Measurements from ENCODE around the gene CDS2. TPM values are rescaled to one million over a fixed set of nuclear protein-coding genes. Genes with fewer than 3 reads are reported as not detected.

The CDS2 gene
- total and polyA plus RNA-seq, 2 of the 13 experiments (the other 11 are each of a cell fraction or from before 2014, with no cell fraction given) = 81.3 to 153 TPM

DNA sequence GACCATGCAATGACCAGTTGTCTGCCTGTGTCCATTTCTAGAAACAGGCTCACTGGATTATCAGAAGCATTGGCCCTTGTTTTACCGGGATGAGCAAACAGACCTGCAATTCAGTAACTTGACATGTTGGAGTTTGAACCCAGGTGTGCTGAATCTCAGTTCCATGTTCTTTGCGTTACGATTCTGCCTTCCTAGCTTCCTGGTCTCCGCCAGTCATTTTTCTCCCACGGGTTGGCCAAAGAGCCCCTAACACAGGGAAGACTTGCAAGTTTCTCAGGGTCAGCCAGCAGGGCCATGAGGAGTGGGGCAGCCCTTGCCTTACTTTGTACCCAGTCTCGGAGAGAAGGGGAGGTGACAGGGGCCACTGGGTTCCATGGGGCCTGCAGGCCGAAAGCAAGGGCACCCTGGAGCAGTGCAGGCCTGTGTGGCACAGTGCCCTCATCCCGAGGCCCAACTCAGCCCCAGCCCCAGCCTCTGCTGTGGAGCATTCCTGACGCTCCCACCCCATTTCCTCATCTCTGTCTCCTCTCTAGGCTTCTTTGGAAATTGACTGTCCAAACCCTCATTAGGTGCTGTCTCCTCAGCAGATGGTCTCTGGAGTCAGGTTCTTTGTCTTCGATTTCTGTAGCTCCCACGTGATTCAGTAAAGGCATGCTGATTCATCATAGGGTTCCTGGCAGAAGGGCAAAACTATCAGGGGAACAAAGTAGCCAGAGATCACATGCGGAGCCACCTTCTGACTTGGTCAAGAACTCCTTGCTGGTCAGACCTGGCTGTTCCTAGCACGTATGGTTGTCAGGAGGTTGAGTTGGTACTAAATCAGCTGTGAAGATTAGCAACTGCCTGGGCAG is 23.6 kb downstream of the CDS2 start (continued):
- TF ChIP-seq, protein P1, sequence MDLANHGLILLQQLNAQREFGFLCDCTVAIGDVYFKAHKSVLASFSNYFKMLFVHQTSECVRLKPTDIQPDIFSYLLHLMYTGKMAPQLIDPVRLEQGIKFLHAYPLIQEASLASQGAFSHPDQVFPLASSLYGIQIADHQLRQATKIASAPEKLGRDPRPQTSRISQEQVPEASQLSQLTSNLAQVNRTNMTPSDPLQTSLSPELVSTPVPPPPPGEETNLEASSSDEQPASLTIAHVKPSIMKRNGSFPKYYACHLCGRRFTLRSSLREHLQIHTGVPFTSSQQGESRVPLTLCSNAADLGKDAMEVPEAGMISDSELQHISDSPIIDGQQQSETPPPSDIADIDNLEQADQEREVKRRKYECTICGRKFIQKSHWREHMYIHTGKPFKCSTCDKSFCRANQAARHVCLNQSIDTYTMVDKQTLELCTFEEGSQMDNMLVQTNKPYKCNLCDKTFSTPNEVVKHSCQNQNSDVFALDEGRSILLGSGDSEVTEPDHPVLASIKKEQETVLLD (CRISPR knock-in tag; IDR thresholded peaks at IDR 0.05; ENCODE audit: low read depth) = no peak
- TF ChIP-seq, protein P2, sequence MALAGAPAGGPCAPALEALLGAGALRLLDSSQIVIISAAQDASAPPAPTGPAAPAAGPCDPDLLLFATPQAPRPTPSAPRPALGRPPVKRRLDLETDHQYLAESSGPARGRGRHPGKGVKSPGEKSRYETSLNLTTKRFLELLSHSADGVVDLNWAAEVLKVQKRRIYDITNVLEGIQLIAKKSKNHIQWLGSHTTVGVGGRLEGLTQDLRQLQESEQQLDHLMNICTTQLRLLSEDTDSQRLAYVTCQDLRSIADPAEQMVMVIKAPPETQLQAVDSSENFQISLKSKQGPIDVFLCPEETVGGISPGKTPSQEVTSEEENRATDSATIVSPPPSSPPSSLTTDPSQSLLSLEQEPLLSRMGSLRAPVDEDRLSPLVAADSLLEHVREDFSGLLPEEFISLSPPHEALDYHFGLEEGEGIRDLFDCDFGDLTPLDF (CRISPR knock-in tag; IDR thresholded peaks at IDR 0.05) = no peak
- TF ChIP-seq HOXA5 (CRISPR knock-in tag; IDR thresholded peaks at IDR 0.05) = no peak
- TF ChIP-seq, protein P3, sequence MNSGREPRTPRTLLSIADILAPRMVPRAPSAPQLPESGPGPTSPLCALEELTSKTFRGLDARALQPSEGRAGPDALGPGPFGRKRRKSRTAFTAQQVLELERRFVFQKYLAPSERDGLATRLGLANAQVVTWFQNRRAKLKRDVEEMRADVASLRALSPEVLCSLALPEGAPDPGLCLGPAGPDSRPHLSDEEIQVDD (CRISPR knock-in tag; IDR thresholded peaks at IDR 0.05; ENCODE audit: borderline replicate concordance) = 0 out of 2 replicates have a peak, but pooled peaks have one; percentile 73
- TF ChIP-seq, protein P4, sequence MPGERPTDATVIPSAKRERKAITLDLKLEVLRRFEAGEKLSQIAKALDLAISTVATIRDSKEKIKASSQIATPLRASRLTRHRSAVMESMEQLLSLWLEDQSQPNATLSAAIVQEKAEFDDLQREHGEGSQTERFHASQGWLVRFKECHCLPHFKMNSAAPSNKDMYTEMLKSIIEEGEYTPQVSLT (CRISPR knock-in tag; IDR thresholded peaks at IDR 0.05; ENCODE audit: borderline replicate concordance, low read depth) = no peak
- TF ChIP-seq HES4 (CRISPR knock-in tag; IDR thresholded peaks at IDR 0.05; ENCODE audit: borderline replicate concordance) = no peak; the same call in 1 of the 2 replicates
- TF ChIP-seq ELF3 (CRISPR knock-in tag; IDR thresholded peaks at IDR 0.05) = peak; percentile 95
- TF ChIP-seq SALL1 (CRISPR knock-in tag; IDR thresholded peaks at IDR 0.05) = peak; percentile 96
- TF ChIP-seq, protein P5, sequence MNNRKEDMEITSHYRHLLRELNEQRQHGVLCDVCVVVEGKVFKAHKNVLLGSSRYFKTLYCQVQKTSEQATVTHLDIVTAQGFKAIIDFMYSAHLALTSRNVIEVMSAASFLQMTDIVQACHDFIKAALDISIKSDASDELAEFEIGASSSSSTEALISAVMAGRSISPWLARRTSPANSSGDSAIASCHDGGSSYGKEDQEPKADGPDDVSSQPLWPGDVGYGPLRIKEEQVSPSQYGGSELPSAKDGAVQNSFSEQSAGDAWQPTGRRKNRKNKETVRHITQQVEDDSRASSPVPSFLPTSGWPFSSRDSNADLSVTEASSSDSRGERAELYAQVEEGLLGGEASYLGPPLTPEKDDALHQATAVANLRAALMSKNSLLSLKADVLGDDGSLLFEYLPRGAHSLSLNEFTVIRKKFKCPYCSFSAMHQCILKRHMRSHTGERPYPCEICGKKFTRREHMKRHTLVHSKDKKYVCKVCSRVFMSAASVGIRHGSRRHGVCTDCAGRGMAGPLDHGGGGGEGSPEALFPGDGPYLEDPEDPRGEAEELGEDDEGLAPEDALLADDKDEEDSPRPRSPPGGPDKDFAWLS (CRISPR knock-in tag; IDR thresholded peaks at IDR 0.05; ENCODE audit: borderline replicate concordance) = no peak
- TF ChIP-seq MTF2 (CRISPR knock-in tag; IDR thresholded peaks at IDR 0.05; ENCODE audit: borderline replicate concordance) = no peak
- TF ChIP-seq SIN3B (IDR thresholded peaks at IDR 0.05; ENCODE audit: low read length) = no peak
- peak; percentile 93 for TF ChIP-seq ZNF451 (CRISPR knock-in tag; IDR thresholded peaks at IDR 0.05)
- peak; percentile 19 to 41 for TF ChIP-seq MAFK (conservative IDR thresholded peaks at IDR 0.05 in 1 of 2, IDR thresholded peaks at IDR 0.05 in 1 of 2; ENCODE audit: low read length in 2 of 2)
- TF ChIP-seq, protein P6, sequence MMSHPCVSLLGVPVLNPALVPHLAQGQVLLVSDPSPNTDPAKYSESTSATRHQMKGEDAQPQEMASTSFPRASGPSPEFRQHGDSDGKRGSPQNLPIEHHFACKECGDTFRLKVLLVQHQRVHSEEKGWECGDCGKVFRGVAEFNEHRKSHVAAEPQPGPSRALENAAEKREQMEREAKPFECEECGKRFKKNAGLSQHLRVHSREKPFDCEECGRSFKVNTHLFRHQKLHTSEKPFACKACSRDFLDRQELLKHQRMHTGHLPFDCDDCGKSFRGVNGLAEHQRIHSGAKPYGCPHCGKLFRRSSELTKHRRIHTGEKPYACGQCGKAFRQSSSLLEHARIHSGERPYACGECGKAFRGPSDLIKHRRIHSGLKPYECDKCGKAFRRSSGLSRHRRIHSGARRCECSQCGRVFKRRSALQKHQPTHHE (CRISPR knock-in tag; IDR thresholded peaks at IDR 0.05; ENCODE audit: borderline replicate concordance) = no peak
- TF ChIP-seq ZNF746 (CRISPR knock-in tag; IDR thresholded peaks at IDR 0.05) = peak; percentile 64; the same call in 1 of the 2 replicates
- TF ChIP-seq, protein P7, sequence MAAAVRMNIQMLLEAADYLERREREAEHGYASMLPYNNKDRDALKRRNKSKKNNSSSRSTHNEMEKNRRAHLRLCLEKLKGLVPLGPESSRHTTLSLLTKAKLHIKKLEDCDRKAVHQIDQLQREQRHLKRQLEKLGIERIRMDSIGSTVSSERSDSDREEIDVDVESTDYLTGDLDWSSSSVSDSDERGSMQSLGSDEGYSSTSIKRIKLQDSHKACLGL (CRISPR knock-in tag; IDR thresholded peaks at IDR 0.05) = peak; percentile 72
- TF ChIP-seq SIX4 (CRISPR knock-in tag; IDR thresholded peaks at IDR 0.05) = peak; percentile 27; the same call in 1 of the 2 replicates
- peak; percentile 23; the same call in 1 of the 2 replicates for TF ChIP-seq STAG1 (CRISPR knock-in tag; IDR thresholded peaks at IDR 0.05)
- TF ChIP-seq, protein P8, sequence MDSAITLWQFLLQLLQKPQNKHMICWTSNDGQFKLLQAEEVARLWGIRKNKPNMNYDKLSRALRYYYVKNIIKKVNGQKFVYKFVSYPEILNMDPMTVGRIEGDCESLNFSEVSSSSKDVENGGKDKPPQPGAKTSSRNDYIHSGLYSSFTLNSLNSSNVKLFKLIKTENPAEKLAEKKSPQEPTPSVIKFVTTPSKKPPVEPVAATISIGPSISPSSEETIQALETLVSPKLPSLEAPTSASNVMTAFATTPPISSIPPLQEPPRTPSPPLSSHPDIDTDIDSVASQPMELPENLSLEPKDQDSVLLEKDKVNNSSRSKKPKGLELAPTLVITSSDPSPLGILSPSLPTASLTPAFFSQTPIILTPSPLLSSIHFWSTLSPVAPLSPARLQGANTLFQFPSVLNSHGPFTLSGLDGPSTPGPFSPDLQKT (CRISPR knock-in tag; IDR thresholded peaks at IDR 0.05; ENCODE audit: borderline replicate concordance) = no peak
- peak; percentile 76; the same call in 1 of the 2 replicates for TF ChIP-seq ZNF747 (CRISPR knock-in tag; IDR thresholded peaks at IDR 0.05; ENCODE audit: borderline replicate concordance)

Data from HepG2 (cell line).